NCI-H446 treated with DMSO at 0.1 percent for 48 hours (cell line): ENCODE measurements around the gene TNF.
"Not testable (repeated sequence)": the region's sequence is repeated elsewhere in the genome, so short reads cannot be mapped to it uniquely, and the experiment has no call there.

Experiments
- DNase-seq: peaks from one replicate; lab custom pipeline; 2025; lab: John Stamatoyannopoulos, UW

Gene TNF

GRCh38 chr6:31544676-31545075 lies 30.7 kb upstream of the TNF start:
- no peak for DNase-seq

GRCh38 chr6:31545291-31545690 lies 30.1 kb upstream of the TNF start:
- DNase-seq: no peak

GRCh38 chr6:31546339-31546957 lies 28.9 kb upstream of the TNF start, which contains the start of gene ATP6V1G2:
TSS of gene ATP6V1G2 (minus strand) at chr6:31546608. CDS start at chr6:31546559, 49 bp downstream.
- DNase-seq: peak; percentile 96

GRCh38 chr6:31546958-31547726 lies 28.2 kb upstream of the TNF start, which contains the start of gene NFKBIL1:
TSS of gene NFKBIL1 (plus strand) at chr6:31547608. CDS start at chr6:31547695, 87 bp downstream.
- peak; percentile 98 for DNase-seq

GRCh38 chr6:31547727-31548543 lies 27.4 kb upstream of the TNF start:
- DNase-seq: no peak

- no peak for DNase-seq
Measured at GRCh38 chr6:31548544-31548873, 26.9 kb upstream of the TNF start.

- not testable (repeated sequence) for DNase-seq
Measured at GRCh38 chr6:31551371-31551770, 24.0 kb upstream of the TNF start.

GRCh38 chr6:31556307-31556706 lies 19.1 kb upstream of the TNF start:
- no peak for DNase-seq

- DNase-seq: no peak
Measured at GRCh38 chr6:31557443-31558317, 17.7 kb upstream of the TNF start.

GRCh38 chr6:31558318-31558625 lies 17.1 kb upstream of the TNF start:
- no peak for DNase-seq

- DNase-seq: no peak
Measured at GRCh38 chr6:31558631-31559500, 16.5 kb upstream of the TNF start.

GRCh38 chr6:31559606-31559957 lies 15.8 kb upstream of the TNF start:
- DNase-seq: no peak

- no peak for DNase-seq
Measured at GRCh38 chr6:31559958-31560696, 15.2 kb upstream of the TNF start.

GRCh38 chr6:31560697-31561058 lies 14.7 kb upstream of the TNF start:
- no peak for DNase-seq

- DNase-seq: no peak
Measured at GRCh38 chr6:31567531-31568370, 7.6 kb upstream of the TNF start.

- DNase-seq: no peak
Measured at GRCh38 chr6:31568537-31568961, 6.8 kb upstream of the TNF start.

GRCh38 chr6:31569861-31570536 lies 5.4 kb upstream of the TNF start:
- DNase-seq: no peak

GRCh38 chr6:31572041-31572911 lies 3.1 kb upstream of the TNF start, which contains the start of gene LTA:
TSS of gene LTA (plus strand) at chr6:31572289. CDS start at chr6:31572743, 454 bp downstream.
- no peak for DNase-seq
